Prostate gland (tissue), 2 donors: ENCODE results near the gene SIPA1L3.

Experiments
- CTCF ChIP-seq, 4 experiments: fragments of 200-600 bp in 2 of 4; fragments of 450-650 bp in 2 of 4; sonication (generic) in 2 of 4; IDR thresholded peaks; 1 replicate in 3 of 4; 2 replicates in 1 of 4; pipeline ENCODE4 v1.5.1; 2016 to 2019; ENCODE audit warnings: antibody characterized with exemption in 4 of 4, mild to moderate bottlenecking in 2 of 4, moderate library complexity in 2 of 4
- POLR2A ChIP-seq: fragments of 450-650 bp; IDR thresholded peaks from one replicate; pipeline ENCODE4 v1.6.1; 2016; ENCODE audit warnings: antibody characterized with exemption, mild to moderate bottlenecking
- POLR2AphosphoS5 ChIP-seq: sonication (generic); formaldehyde crosslinking; IDR thresholded peaks from one replicate; pipeline ENCODE4 v1.6.1; 2017; ENCODE audit warnings: antibody characterized with exemption

GRCh38 chr19:37995346-37995745 is 88.3 kb downstream of the SIPA1L3 start:
- no peak for TF ChIP-seq CTCF (IDR thresholded peaks at IDR 0.05)
- TF ChIP-seq POLR2AphosphoS5, result no peak
- no peak for TF ChIP-seq POLR2A
